Neuronal stem cell (in vitro differentiated cells): ENCODE measurements around the gene MYH9.

Source experiments
- DNase-seq: peaks from one replicate; pipeline ENCODE4 v3.0.0-alpha.2; 2013; ENCODE audit warnings: low spot score
- H2AFZ ChIP-seq: one replicate; pipeline ENCODE4 v1.6.1; 2013; ENCODE audit warnings: mild to moderate bottlenecking, low read length, inconsistent platforms
- H2AK5ac ChIP-seq: 2 replicates; pipeline ENCODE4 v1.6.1; 2013; ENCODE audit warnings: low read depth, mild to moderate bottlenecking, inconsistent platforms, low read length, moderate library complexity, mixed read lengths
- H2BK120ac ChIP-seq: 2 replicates; pipeline ENCODE4 v1.6.1; 2013; ENCODE audit warnings: low read depth, mild to moderate bottlenecking, inconsistent platforms, low read length, moderate library complexity, mixed read lengths
- H2BK12ac ChIP-seq: one replicate; pipeline ENCODE4 v1.6.1; 2013; ENCODE audit warnings: low read length, inconsistent platforms
- H2BK15ac ChIP-seq: 2 replicates; pipeline ENCODE4 v1.6.1; 2013; ENCODE audit warnings: mild to moderate bottlenecking, low read length, inconsistent platforms, mixed read lengths
- H2BK5ac ChIP-seq: one replicate; pipeline ENCODE4 v1.6.1; 2013; ENCODE audit warnings: inconsistent platforms, mild to moderate bottlenecking, low read length, moderate library complexity
- H3K14ac ChIP-seq: one replicate; pipeline ENCODE4 v1.6.1; 2013; ENCODE audit warnings: low read length, inconsistent platforms
- H3K18ac ChIP-seq: 2 replicates; pipeline ENCODE4 v1.6.1; 2013; ENCODE audit warnings: low read length, inconsistent platforms
- H3K23ac ChIP-seq: 2 replicates; pipeline ENCODE4 v1.6.1; 2013; ENCODE audit warnings: low read depth, mild to moderate bottlenecking, mixed read lengths, low read length, inconsistent platforms; ENCODE audit not compliant: poor library complexity
- H3K27ac ChIP-seq: replicated peaks from 3 replicates; pipeline ENCODE4 v1.5.1; 2013; ENCODE audit warnings: low read length, inconsistent platforms
- H3K27me3 ChIP-seq, 3 experiments: 2 replicates each; pipeline ENCODE4 v1.6.1; 2013; ENCODE audit warnings: low read length in 3 of 3, mild to moderate bottlenecking in 2 of 3, inconsistent platforms in 1 of 3, low read depth in 1 of 3, mixed read lengths in 1 of 3, moderate library complexity in 1 of 3; ENCODE audit not compliant: control insufficient read depth in 3 of 3, insufficient read depth in 3 of 3
- H3K36me3 ChIP-seq, 2 donors: replicated peaks in 1 of 2; 2 replicates each; pipeline ENCODE4 v1.6.1; 2013; ENCODE audit warnings: low read length in 2 of 2; ENCODE audit not compliant: control insufficient read depth in 2 of 2, insufficient read depth in 2 of 2
- H3K4ac ChIP-seq: 2 replicates; pipeline ENCODE4 v1.6.1; 2013; ENCODE audit warnings: inconsistent platforms, mild to moderate bottlenecking, low read length, moderate library complexity
- H3K4me1 ChIP-seq, 2 donors: 1 replicate in 1 of 2; 2 replicates in 1 of 2; pipeline ENCODE4 v1.6.1; 2013; ENCODE audit warnings: low read length in 2 of 2, low read depth in 1 of 2; ENCODE audit not compliant: control insufficient read depth in 2 of 2, insufficient read depth in 1 of 2
- H3K4me2 ChIP-seq: one replicate; pipeline ENCODE4 v1.6.1; 2013; ENCODE audit warnings: mild to moderate bottlenecking, low read length, inconsistent platforms; ENCODE audit not compliant: insufficient read depth, poor library complexity, severe bottlenecking
- H3K4me3 ChIP-seq, 2 donors: 2 replicates each; pipeline ENCODE4 v1.5.1; 2013; ENCODE audit warnings: low read length in 2 of 2, mild to moderate bottlenecking in 2 of 2, inconsistent platforms in 1 of 2, moderate library complexity in 1 of 2
- H3K79me1 ChIP-seq: one replicate; pipeline ENCODE4 v1.6.1; 2013; ENCODE audit warnings: low read depth, mild to moderate bottlenecking, inconsistent platforms, low read length, moderate library complexity
- H3K9ac ChIP-seq: one replicate; pipeline ENCODE4 v1.6.1; 2013; ENCODE audit warnings: mild to moderate bottlenecking, low read depth, low read length, inconsistent platforms; ENCODE audit not compliant: poor library complexity
- H3K9me3 ChIP-seq, 2 donors: replicated peaks in 1 of 2; 2 replicates each; pipeline versions ENCODE3 to v1.6.1; 2013; ENCODE audit warnings: low read length in 2 of 2, mild to moderate bottlenecking in 2 of 2, inconsistent platforms in 1 of 2, low read depth in 1 of 2, mixed read lengths in 1 of 2, moderate library complexity in 1 of 2; ENCODE audit not compliant: control insufficient read depth in 2 of 2, insufficient read depth in 1 of 2
- H4K8ac ChIP-seq: one replicate; pipeline ENCODE4 v1.6.1; 2013; ENCODE audit warnings: low read depth, mild to moderate bottlenecking, inconsistent platforms, low read length, moderate library complexity
- H4K91ac ChIP-seq: one replicate; pipeline ENCODE4 v1.6.1; 2013; ENCODE audit warnings: low read length, low read depth, mild to moderate bottlenecking, inconsistent platforms; ENCODE audit not compliant: poor library complexity
- WGBS, 2 donors: extraction: QIAGEN DNeasy Blood & Tissue Kit; methylation state at CpG; one replicate each; pipeline ENCODE4 v1.1.7; 2013; ENCODE audit warnings: missing lambda C conversion rate in 2 of 2, mixed read lengths in 1 of 2; ENCODE audit not compliant: insufficient read length in 2 of 2, insufficient replicate concordance in 1 of 2; ENCODE audit errors: extremely low coverage in 2 of 2; 5-methylcytosine and 5-hydroxymethylcytosine counted together

The MYH9 gene

DNA sequence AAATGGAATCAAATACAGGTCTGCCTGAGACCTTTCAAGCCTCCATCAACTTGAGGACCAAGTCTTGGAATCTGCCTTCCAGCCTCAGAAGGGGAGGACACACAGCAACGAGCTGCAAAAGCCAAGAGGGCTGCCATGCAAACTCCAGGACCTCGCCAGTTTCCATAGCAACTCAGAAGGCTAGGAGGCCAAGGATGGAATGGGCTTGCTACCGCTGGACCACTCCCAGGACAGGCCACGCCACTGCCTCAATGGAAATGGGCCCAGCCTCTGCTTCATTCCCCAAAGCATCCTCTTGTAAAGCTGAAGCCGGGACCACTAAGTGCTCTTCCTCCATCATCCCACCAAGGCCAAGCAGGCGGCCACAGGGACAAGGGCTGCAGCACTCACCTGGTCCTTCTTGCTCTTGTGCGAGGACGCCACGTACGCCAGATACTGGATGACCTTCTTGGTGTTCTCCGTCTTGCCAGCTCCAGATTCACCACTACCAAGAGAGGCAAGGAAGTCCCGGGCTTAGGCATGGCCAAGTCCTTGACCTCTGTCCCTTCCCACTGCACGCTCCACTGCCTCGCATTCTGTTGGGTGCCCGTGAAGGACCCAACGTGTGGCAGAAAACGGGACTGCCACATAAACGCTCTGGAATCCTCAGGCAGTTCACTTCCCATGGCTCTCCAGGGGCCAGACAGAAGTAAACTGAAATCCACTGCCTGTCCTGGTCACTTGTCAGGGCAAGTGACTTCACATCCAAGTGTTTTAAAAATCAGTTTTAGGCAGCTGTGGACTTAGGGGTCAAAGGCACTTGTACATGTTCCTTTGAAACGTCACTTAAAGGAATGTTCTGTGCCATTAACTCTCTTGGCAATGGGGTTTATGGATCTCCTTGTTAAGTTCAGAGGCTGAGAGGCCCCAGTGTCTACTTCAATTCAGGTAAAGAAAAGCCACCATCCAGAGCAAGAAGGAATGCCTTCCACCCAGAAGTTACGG is 61.3 kb downstream of the MYH9 start:
- H3K9ac ChIP-seq = peak overlapping the region; percentile 53
- no peak overlapping the region for H3K4ac ChIP-seq
- peaks cover 33 to 35% of the 10 kb centered on the region in 2 donors for H3K4me1 ChIP-seq
- H3K4me2 ChIP-seq = no peak overlapping the region
- H2BK12ac ChIP-seq = no peak overlapping the region
- peak overlapping the region; percentile 25 for H3K18ac ChIP-seq
- H3K23ac ChIP-seq = no peak overlapping the region
- no peak overlapping the region for H4K91ac ChIP-seq
- no peak overlapping the region for H4K8ac ChIP-seq
- no peak overlapping the region for H2BK15ac ChIP-seq
- H2AK5ac ChIP-seq = no peak overlapping the region
- DNase-seq = no peak
- H3K27ac ChIP-seq = no peak overlapping the region
- H3K36me3 ChIP-seq = peaks cover 46 to 90% of the 10 kb centered on the region in 2 donors
- H3K9me3 ChIP-seq = no peaks in the 10 kb centered on the region
- H3K14ac ChIP-seq = no peak overlapping the region
- H2BK5ac ChIP-seq = no peak overlapping the region
- no peak overlapping the region for H2BK120ac ChIP-seq
- H2AFZ ChIP-seq = no peak overlapping the region
- H3K79me1 ChIP-seq = peaks cover 21% of the 10 kb centered on the region
- no peak overlapping the region for H3K4me3 ChIP-seq
- no CpG with 5 or more reads among the region's 20 CpGs for WGBS, 2 donors
- H3K27me3 ChIP-seq = no peaks in the 10 kb centered on the region

GRCh38 chr22:36325154-36326031 is 62.4 kb downstream of the MYH9 start:
- Histone ChIP-seq H3K23ac (no peak overlapping the region), H2AK5ac (no peak overlapping the region), H2BK15ac (no peak overlapping the region), H2BK12ac (no peak overlapping the region), H3K4me1 (peaks cover 23 to 29% of the 10 kb centered on the region in 2 donors), H3K36me3 (peaks cover 53 to 90% of the 10 kb centered on the region in 2 donors), H2AFZ (no peak overlapping the region), H3K27ac (no peak overlapping the region), H4K91ac (no peak overlapping the region), H4K8ac (no peak overlapping the region), H3K9ac (peak overlapping the region; percentile 36), H3K14ac (no peak overlapping the region), H3K4ac (no peak overlapping the region), H2BK120ac (no peak overlapping the region), H3K4me2 (no peak overlapping the region), H3K18ac (peak overlapping the region; percentile 18), H3K4me3 (no peak overlapping the region), H2BK5ac (peak overlapping the region; percentile 28), H3K27me3 (no peaks in the 10 kb centered on the region), H3K79me1 (peaks cover 22% of the 10 kb centered on the region), H3K9me3 (no peaks in the 10 kb centered on the region)
- no peak for DNase-seq
- WGBS, 2 donors = no CpG with 5 or more reads among the region's 27 CpGs

DNA sequence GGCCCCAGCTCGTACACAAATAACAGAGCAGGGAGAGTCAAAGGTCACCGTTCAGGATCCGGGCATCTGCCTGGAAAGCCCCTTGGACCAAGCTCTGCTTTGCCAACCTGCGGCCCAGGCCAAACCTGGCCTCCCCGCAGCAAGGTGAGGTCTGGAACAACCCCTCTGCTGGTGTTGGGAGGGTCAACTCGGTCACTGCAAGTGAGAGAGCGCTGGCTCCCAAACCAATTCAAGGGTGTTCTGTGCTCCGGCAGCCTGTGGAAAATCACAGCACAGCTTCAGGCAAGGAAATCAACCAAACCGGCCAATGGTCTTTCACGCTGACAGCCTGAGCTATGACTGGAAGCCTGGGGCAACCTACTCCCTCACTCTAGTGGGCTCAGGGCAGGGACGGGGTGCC is 63.4 kb downstream of the MYH9 start:
- DNase-seq = no peak
- H3K4me1 ChIP-seq = peaks cover 13 to 21% of the 10 kb centered on the region in 2 donors
- no peak overlapping the region for H3K27ac ChIP-seq
- no peak overlapping the region for H2BK5ac ChIP-seq
- WGBS, 2 donors = no CpG with 5 or more reads among the region's 11 CpGs
- H3K23ac ChIP-seq = peak overlapping the region; percentile 5
- H3K9me3 ChIP-seq = no peaks in the 10 kb centered on the region
- H3K4me2 ChIP-seq = no peak overlapping the region
- no peak overlapping the region for H3K4ac ChIP-seq
- no peak overlapping the region for H2BK15ac ChIP-seq
- H3K14ac ChIP-seq = no peak overlapping the region
- H3K4me3 ChIP-seq = no peak overlapping the region
- no peak overlapping the region for H2AFZ ChIP-seq
- H3K36me3 ChIP-seq = peaks cover 62 to 92% of the 10 kb centered on the region in 2 donors
- no peak overlapping the region for H4K8ac ChIP-seq
- peaks cover 24% of the 10 kb centered on the region for H3K79me1 ChIP-seq
- peak overlapping the region; percentile 24 for H2BK120ac ChIP-seq
- H4K91ac ChIP-seq = no peak overlapping the region
- H3K18ac ChIP-seq = no peak overlapping the region
- H2BK12ac ChIP-seq = no peak overlapping the region
- no peaks in the 10 kb centered on the region for H3K27me3 ChIP-seq
- no peak overlapping the region for H2AK5ac ChIP-seq
- H3K9ac ChIP-seq = peak overlapping the region; percentile 46
